Astrocyte (in vitro differentiated cells and primary cell): ENCODE results near the gene LFNG. TPM values are rescaled to one million over a fixed set of nuclear protein-coding genes. Genes with fewer than 3 reads are reported as not detected.

Source experiments
- DNase-seq: peaks from one replicate; pipeline ENCODE4 v3.0.0-alpha.2; 2010; ENCODE audit warnings: low read depth
- FAIRE-seq: peaks from 2 replicates; lab custom pipeline; 2011; peaks lifted over from hg19 to GRCh38; lab: Jason Lieb, UNC
- H2AFZ ChIP-seq: 2 replicates; pipeline ENCODE4 v1.6.0; 2012; ENCODE audit warnings: low read depth, low read length, inconsistent platforms
- H3K27ac ChIP-seq: 2 replicates; pipeline ENCODE4 v1.5.1; 2011; ENCODE audit warnings: low read depth, low read length, inconsistent platforms
- H3K27me3 ChIP-seq: 2 replicates; pipeline ENCODE4 v1.6.0; 2011; ENCODE audit warnings: low read length, inconsistent platforms; ENCODE audit not compliant: insufficient read depth
- H3K36me3 ChIP-seq: 2 replicates; pipeline ENCODE4 v1.5.1; 2011; ENCODE audit warnings: low read length, inconsistent platforms; ENCODE audit not compliant: insufficient read depth
- H3K4me1 ChIP-seq: 2 replicates; pipeline ENCODE4 v1.5.1; 2011; ENCODE audit warnings: low read length, inconsistent platforms; ENCODE audit not compliant: insufficient read depth
- H3K4me2 ChIP-seq: 2 replicates; pipeline ENCODE4 v1.6.0; 2012; ENCODE audit warnings: low read length, inconsistent platforms
- H3K4me3 ChIP-seq: 2 replicates; pipeline ENCODE4 v1.5.1; 2011; ENCODE audit warnings: low read depth, mild to moderate bottlenecking, low read length, inconsistent platforms; ENCODE audit not compliant: insufficient read depth
- H3K79me2 ChIP-seq: 2 replicates; pipeline ENCODE4 v1.6.0; 2012; ENCODE audit warnings: mild to moderate bottlenecking, low read length, inconsistent platforms; ENCODE audit not compliant: insufficient read depth
- H3K9ac ChIP-seq: 2 replicates; pipeline ENCODE4 v1.6.0; 2012; ENCODE audit warnings: mild to moderate bottlenecking, low read length, inconsistent platforms
- H3K9me3 ChIP-seq: 2 replicates; pipeline ENCODE4 v1.5.1; 2012; ENCODE audit warnings: low read depth, mild to moderate bottlenecking, low read length, inconsistent platforms; ENCODE audit not compliant: insufficient read depth
- H4K20me1 ChIP-seq: 2 replicates; pipeline ENCODE4 v1.6.0; 2012; ENCODE audit warnings: low read length, inconsistent platforms; ENCODE audit not compliant: insufficient read depth
- H3K27ac Mint-ChIP-seq: one replicate; pipeline ENCODE4 v1.8.0; 2021; ENCODE audit warnings: mild to moderate bottlenecking, mixed read lengths; ENCODE audit not compliant: unreplicated experiment
- H3K27me3 Mint-ChIP-seq: one replicate; pipeline ENCODE4 v1.8.0; 2021; ENCODE audit warnings: low read depth, mixed read lengths; ENCODE audit not compliant: unreplicated experiment
- H3K36me3 Mint-ChIP-seq: one replicate; pipeline ENCODE4 v1.8.0; 2021; ENCODE audit warnings: low read depth, mixed read lengths; ENCODE audit not compliant: unreplicated experiment
- H3K4me1 Mint-ChIP-seq: one replicate; pipeline ENCODE4 v1.8.0; 2021; ENCODE audit warnings: low read depth, mixed read lengths; ENCODE audit not compliant: unreplicated experiment
- H3K4me3 Mint-ChIP-seq: one replicate; pipeline ENCODE4 v1.8.0; 2021; ENCODE audit warnings: mild to moderate bottlenecking, moderate library complexity, mixed read lengths; ENCODE audit not compliant: unreplicated experiment
- H3K9me3 Mint-ChIP-seq: one replicate; pipeline ENCODE4 v1.8.0; 2021; ENCODE audit warnings: mild to moderate bottlenecking, mixed read lengths; ENCODE audit not compliant: unreplicated experiment
- CTCF ChIP-seq: IDR thresholded peaks from 2 replicates; pipeline ENCODE4 v1.5.1; 2011; ENCODE audit warnings: low read depth, mild to moderate bottlenecking, inconsistent platforms, low read length, moderate library complexity; ENCODE audit not compliant: insufficient read depth
- EZH2 ChIP-seq: IDR thresholded peaks from 2 replicates; pipeline ENCODE4 v1.6.1; 2012; ENCODE audit warnings: mild to moderate bottlenecking, low read length, inconsistent platforms; ENCODE audit not compliant: insufficient read depth
- total RNA-seq: library from RNA; stranded (reverse); gene quantifications from 2 replicates; pipeline ENCODE4 v1.2.1, GENCODE V29; 2021

LFNG gene
- total RNA-seq, 1 donor from 2014 or later = 58.6 TPM

- Histone ChIP-seq H3K4me2 (peak overlapping the region; percentile 87), H4K20me1 (peaks cover 59% of the 10 kb centered on the region), H3K9ac (peak overlapping the region; percentile 76), H3K9me3 (no peaks in the 10 kb centered on the region), H3K4me1 (peaks cover 65% of the 10 kb centered on the region), H3K27me3 (no peaks in the 10 kb centered on the region), H3K27ac (peak overlapping the region; percentile 70), H3K79me2 (peaks cover 45% of the 10 kb centered on the region), H2AFZ (peak overlapping the region; percentile 18), H3K4me3 (peak overlapping the region; percentile 52), H3K36me3 (peaks cover 4% of the 10 kb centered on the region)
- Mint-ChIP-seq H3K27me3 (no peaks in the 10 kb centered on the region), H3K4me1 (peaks cover 23% of the 10 kb centered on the region), H3K9me3 (no peaks in the 10 kb centered on the region), H3K27ac (no peak overlapping the region), H3K36me3 (peaks cover 4% of the 10 kb centered on the region), H3K4me3 (peak overlapping the region; percentile 68)
- no peak for TF ChIP-seq EZH2
- no peak for TF ChIP-seq CTCF
- DNase-seq (peak; percentile 65), FAIRE-seq (no peak)
Observed at GRCh38 chr7:2523941-2524807, 4.6 kb downstream of the LFNG start.

GRCh38 chr7:2524808-2525657 lies 5.5 kb downstream of the LFNG start:
- H3K4me1 Mint-ChIP-seq = peaks cover 24% of the 10 kb centered on the region
- H3K27ac ChIP-seq = no peak overlapping the region
- H3K27ac Mint-ChIP-seq = no peak overlapping the region
- no peak for DNase-seq
- no peak overlapping the region for H3K4me3 ChIP-seq
- no peaks in the 10 kb centered on the region for H3K9me3 ChIP-seq
- H3K4me1 ChIP-seq = peaks cover 72% of the 10 kb centered on the region
- peaks cover 44% of the 10 kb centered on the region for H3K79me2 ChIP-seq
- peaks cover 4% of the 10 kb centered on the region for H3K36me3 Mint-ChIP-seq
- H2AFZ ChIP-seq = no peak overlapping the region
- H3K4me3 Mint-ChIP-seq = no peak overlapping the region
- peaks cover 4% of the 10 kb centered on the region for H3K36me3 ChIP-seq
- no peak overlapping the region for H3K9ac ChIP-seq
- H3K9me3 Mint-ChIP-seq = no peaks in the 10 kb centered on the region
- H3K27me3 Mint-ChIP-seq = no peaks in the 10 kb centered on the region
- no peak for FAIRE-seq
- H3K27me3 ChIP-seq = no peaks in the 10 kb centered on the region
- no peak for TF ChIP-seq CTCF
- TF ChIP-seq EZH2 = no peak
- peaks cover 59% of the 10 kb centered on the region for H4K20me1 ChIP-seq
- no peak overlapping the region for H3K4me2 ChIP-seq
